DMS 273 treated with DMSO at 0.1 percent for 48 hours (cell line): ENCODE measurements around the gene DAO.

ENCODE experiments used
- DNase-seq: peaks from one replicate; lab custom pipeline; 2025; lab: John Stamatoyannopoulos, UW

DAO gene

GRCh38 chr12:108918960-108919642 is 39.2 kb downstream of the DAO start:
- DNase-seq, result no peak

DNA sequence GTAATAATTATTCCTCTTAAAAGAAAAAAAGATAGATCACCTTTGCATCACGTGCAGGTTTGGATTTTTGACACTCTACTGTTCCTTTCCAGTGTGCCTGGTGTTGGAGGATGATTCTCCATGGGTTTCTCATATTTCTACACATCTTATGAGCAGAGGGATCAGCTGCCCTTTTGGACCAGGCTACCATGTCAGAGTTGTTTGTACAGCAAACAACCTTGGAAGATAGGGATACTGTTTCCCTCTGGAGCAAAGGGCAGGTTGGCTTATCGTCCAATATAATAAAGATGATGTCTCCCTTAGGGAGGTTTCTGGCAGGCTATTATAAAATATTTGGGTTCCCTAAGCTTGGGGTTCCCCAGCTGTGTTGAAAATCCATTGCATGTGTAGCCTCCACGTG is 42.1 kb downstream of the DAO start:
- DNase-seq, result no peak

GRCh38 chr12:108922918-108923317 is 43.0 kb downstream of the DAO start:
- DNase-seq, result no peak

GRCh38 chr12:108928695-108929094 is 48.8 kb downstream of the DAO start:
- DNase-seq, result no peak

GRCh38 chr12:108930155-108930554 is 50.3 kb downstream of the DAO start:
- DNase-seq, result no peak

GRCh38 chr12:108930756-108931155 is 50.9 kb downstream of the DAO start:
- no peak for DNase-seq

GRCh38 chr12:108933949-108934348 is 54.1 kb downstream of the DAO start:
- no peak for DNase-seq

GRCh38 chr12:108935159-108935763 is 55.4 kb downstream of the DAO start:
- no peak for DNase-seq

DNA sequence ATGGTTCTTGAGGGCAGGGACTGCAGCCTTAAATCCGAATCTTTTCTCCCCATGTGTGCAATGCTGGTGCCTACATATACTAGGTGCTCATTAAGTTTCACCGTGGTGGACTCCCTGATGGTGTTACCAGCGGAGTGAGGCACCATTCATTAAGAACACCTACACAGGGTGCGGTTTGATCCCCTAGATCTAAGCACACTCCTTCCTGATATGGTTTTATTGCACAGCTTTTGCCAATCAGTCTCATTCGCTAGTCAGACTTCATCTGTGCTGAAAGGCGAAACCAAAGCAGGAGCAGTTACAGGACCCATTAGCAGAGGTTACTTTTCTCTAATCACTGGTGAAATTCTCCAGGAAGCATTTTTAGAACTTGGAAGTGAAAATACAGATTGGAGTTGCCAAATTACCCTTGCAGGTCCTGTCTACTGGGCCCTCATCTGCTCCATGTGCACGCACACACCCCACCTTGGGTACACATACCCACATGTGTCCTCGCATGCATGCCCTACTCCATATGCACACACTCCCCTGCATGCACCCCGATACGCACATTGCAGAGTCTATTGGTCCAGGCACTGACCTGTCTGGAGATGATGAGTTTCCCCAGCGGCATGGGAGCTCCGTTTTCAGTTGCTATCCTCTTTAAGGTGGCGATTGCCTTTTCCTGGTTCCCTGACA is 58.5 kb downstream of the DAO start:
- DNase-seq, result no peak

DNA sequence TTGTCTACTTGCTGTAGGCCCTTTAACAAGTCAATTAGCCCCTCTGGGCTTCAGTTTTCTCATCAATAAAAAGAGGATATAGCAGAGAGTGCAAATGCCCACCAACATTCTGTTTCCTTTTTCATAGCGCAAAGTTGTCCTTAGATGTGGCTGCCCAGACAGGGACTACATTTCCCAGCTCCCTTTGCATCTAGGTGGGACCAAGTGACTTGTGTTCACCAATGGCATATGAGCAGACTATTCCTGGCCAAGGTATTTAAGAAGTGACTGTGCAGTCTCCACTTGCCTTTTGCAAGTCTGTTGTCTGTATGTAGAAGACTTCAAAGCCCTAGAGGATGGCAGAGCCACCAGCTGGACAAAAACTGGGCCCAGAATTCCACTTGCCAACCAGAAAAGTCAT is 59.7 kb downstream of the DAO start:
- no peak for DNase-seq

GRCh38 chr12:108940138-108940537 is 60.2 kb downstream of the DAO start:
- no peak for DNase-seq

- DNase-seq, result no peak
Observed at GRCh38 chr12:108947097-108947496, 67.2 kb downstream of the DAO start.

- no peak for DNase-seq
Observed at GRCh38 chr12:108948367-108948766, 68.5 kb downstream of the DAO start.

DNA sequence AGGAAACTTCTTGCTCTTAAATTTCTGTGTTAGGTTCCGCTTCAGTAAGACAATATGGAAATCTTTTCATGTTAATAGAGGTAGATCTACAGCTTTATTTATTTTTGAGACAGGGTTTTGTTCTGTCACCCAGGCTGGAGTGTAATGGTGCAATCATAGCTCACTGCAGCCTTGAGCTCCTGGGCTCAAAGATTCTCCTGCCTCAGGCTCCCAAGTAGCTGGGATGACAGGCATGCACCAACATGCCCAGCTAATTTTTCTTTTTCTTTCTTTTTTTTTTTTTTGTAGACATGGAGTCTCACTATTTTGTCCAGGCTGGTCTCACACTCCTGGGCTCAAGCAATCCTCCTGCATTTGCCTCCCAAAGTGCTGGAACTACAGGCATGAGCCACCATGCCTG is 70.1 kb downstream of the DAO start:
- DNase-seq, result no peak
